ENCODE results near the gene WDR70. TPM values are rescaled to one million over a fixed set of nuclear protein-coding genes. Genes with fewer than 3 reads are reported as not detected.
"Not testable (repeated sequence)": the region's sequence is repeated elsewhere in the genome, so short reads cannot be mapped to it uniquely, and the experiment has no call there.

WDR70 gene
- total RNA-seq, 4 donors from 2014 or later: 25.3 to 122 (median 48.8) TPM

GRCh38 chr5:37578176-37578575 is 199.1 kb downstream of the WDR70 start:
- intact Hi-C loops (cut with DNase I; ENCODE audit: low total_unique reads): no loop called here
- no peak for TF ChIP-seq CTCF (IDR thresholded peaks at IDR 0.05)
- no peak for TF ChIP-seq POLR2A (IDR thresholded peaks at IDR 0.05)
- Histone ChIP-seq H3K9me3 (no peaks in the 10 kb centered on the region), H3K4me3 (no peak overlapping the region), H3K36me3 (no peaks in the 10 kb centered on the region), H3K27ac (no peak overlapping the region), H3K4me1 (no peaks in the 10 kb centered on the region), H3K27me3 (no peaks in the 10 kb centered on the region)
- no peak for DNase-seq

GRCh38 chr5:37580106-37580505 is 201.0 kb downstream of the WDR70 start:
- H3K9me3 ChIP-seq: no peaks in the 10 kb centered on the region
- H3K27me3 ChIP-seq: no peaks in the 10 kb centered on the region
- TF ChIP-seq CTCF (IDR thresholded peaks at IDR 0.05) (no peak), POLR2A (IDR thresholded peaks at IDR 0.05) (no peak)
- no peak overlapping the region for H3K27ac ChIP-seq
- H3K4me3 ChIP-seq: no peak overlapping the region
- intact Hi-C loops (cut with DNase I; ENCODE audit: low total_unique reads): no loop called here
- H3K36me3 ChIP-seq: no peaks in the 10 kb centered on the region
- H3K4me1 ChIP-seq: no peaks in the 10 kb centered on the region
- DNase-seq: no peak

- Histone ChIP-seq H3K27me3 (no peaks in the 10 kb centered on the region), H3K4me3 (no peak overlapping the region), H3K36me3 (no peaks in the 10 kb centered on the region), H3K4me1 (no peaks in the 10 kb centered on the region), H3K9me3 (no peaks in the 10 kb centered on the region), H3K27ac (no peak overlapping the region)
- no peak for DNase-seq
- TF ChIP-seq POLR2A (IDR thresholded peaks at IDR 0.05) (no peak), CTCF (IDR thresholded peaks at IDR 0.05) (no peak)
- intact Hi-C loops (cut with DNase I; ENCODE audit: low total_unique reads): no loop called here
Observed at GRCh38 chr5:37582202-37582601, 203.1 kb downstream of the WDR70 start.

GRCh38 chr5:37593292-37593691 is 214.2 kb downstream of the WDR70 start:
- intact Hi-C loops (cut with DNase I; ENCODE audit: low total_unique reads); DNase-seq; H3K36me3 ChIP-seq; H3K27me3 ChIP-seq; H3K4me3 ChIP-seq; H3K9me3 ChIP-seq; H3K4me1 ChIP-seq; H3K27ac ChIP-seq: not testable (repeated sequence)

- H3K4me1 ChIP-seq; H3K27me3 ChIP-seq; H3K4me3 ChIP-seq; intact Hi-C loops (cut with DNase I; ENCODE audit: low total_unique reads); H3K9me3 ChIP-seq; H3K36me3 ChIP-seq; DNase-seq; H3K27ac ChIP-seq: not testable (repeated sequence)
Observed at GRCh38 chr5:37594864-37595263, 215.7 kb downstream of the WDR70 start.

- H3K27ac ChIP-seq: no peak overlapping the region
- no peaks in the 10 kb centered on the region for H3K27me3 ChIP-seq
- no peak for DNase-seq
- no peak overlapping the region for H3K4me3 ChIP-seq
- peaks cover 0 to 7% of the 10 kb centered on the region in 2 donors for H3K4me1 ChIP-seq
- TF ChIP-seq CTCF (IDR thresholded peaks at IDR 0.05) (no peak), POLR2A (IDR thresholded peaks at IDR 0.05) (no peak)
- intact Hi-C loops (cut with DNase I; ENCODE audit: low total_unique reads): no loop called here
- H3K9me3 ChIP-seq: peaks cover 0 to 7% of the 10 kb centered on the region in 2 donors
- H3K36me3 ChIP-seq: no peaks in the 10 kb centered on the region
Observed at GRCh38 chr5:37598733-37599132, 219.6 kb downstream of the WDR70 start.

Measured in uterus (tissue), 4 donors.